Stimulated activated CD8-positive, alpha-beta memory T cell treated with anti-CD3 and anti-CD28 coated beads, Interleukin-7, amount 100 ng/mL, for 4 hours (primary cell): Measurements from ENCODE around the gene GFAP.

Source experiments
- DNase-seq, 2 donors: peaks; one replicate each; pipeline ENCODE4 v3.0.0-alpha.2; 2020; ENCODE audit warnings: low read depth in 2 of 2

GFAP gene

GRCh38 chr17:44864831-44865230 is 50.5 kb downstream of the GFAP start:
- no peak for DNase-seq

- DNase-seq, result no peak
Observed at GRCh38 chr17:44863061-44863918, 52.0 kb downstream of the GFAP start.

GRCh38 chr17:44862278-44862914 is 52.9 kb downstream of the GFAP start:
- DNase-seq, result no peak

- DNase-seq, result no peak
Observed at GRCh38 chr17:44859701-44860100, 55.6 kb downstream of the GFAP start.

- no peak for DNase-seq
Observed at GRCh38 chr17:44854192-44854591, 61.1 kb downstream of the GFAP start.
